Stimulated activated CD8-positive, alpha-beta memory T cell treated with anti-CD3 and anti-CD28 coated beads, Interleukin-2, amount 100 ng/mL, for 1 hour (primary cell): ENCODE measurements around the gene KCNT2.

Experiments used
- DNase-seq, 2 donors: peaks; one replicate each; pipeline ENCODE4 v3.0.0-alpha.2; 2020; ENCODE audit warnings: low read depth in 2 of 2

KCNT2 gene

GRCh38 chr1:196196486-196196885 is 411.8 kb downstream of the KCNT2 start:
- no peak for DNase-seq

GRCh38 chr1:196193896-196194559 is 414.2 kb downstream of the KCNT2 start:
- DNase-seq: no peak

- DNase-seq: no peak
These were observed 424.3 kb downstream of the KCNT2 start for GRCh38 chr1:196183941-196184340.

GRCh38 chr1:196181594-196181878 is 426.7 kb downstream of the KCNT2 start:
- no peak for DNase-seq

DNA sequence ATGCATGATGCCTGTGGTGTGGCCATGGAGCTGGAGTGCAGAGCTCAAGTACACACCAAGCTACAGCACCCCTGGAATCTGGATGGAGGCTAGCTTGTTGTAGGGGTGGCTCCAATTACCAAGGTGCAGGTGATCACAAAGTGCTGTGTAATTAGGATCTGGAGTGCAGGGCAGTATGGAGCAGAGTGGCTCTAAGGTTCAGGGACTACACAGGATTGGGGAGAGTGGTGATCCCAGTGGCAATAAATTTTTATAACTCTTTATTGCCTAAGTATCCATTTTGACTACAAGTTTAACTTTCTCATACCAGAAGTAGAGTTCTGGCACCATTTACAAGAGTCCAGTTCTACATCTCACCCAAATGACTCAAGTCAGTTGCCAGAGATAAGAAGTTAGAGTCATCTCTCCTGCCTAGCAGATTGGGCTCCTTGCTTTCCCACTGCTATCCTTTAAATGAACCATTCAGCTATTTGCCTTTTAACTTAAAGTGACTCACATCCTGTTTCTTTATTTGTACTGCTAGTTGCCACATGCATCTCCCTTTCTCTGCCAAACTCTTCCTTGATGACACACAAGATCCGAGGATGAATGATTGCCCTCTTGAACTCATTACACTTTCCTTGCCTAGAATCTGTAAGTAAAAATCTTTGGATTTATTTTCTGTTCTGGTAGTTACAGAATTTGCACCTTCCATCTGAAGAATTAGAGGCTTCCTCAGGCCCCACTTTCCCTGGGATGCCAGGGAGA is 427.2 kb downstream of the KCNT2 start:
- no peak for DNase-seq

GRCh38 chr1:196178083-196178635 is 430.1 kb downstream of the KCNT2 start:
- no peak for DNase-seq
